Cardiac fibroblast (primary cell): ENCODE data around the gene OGFOD1.
A peak's percentile ranks its signal among the peaks of the same experiment; 100 is the strongest.

Experiments used
- DNase-seq, 2 donors: peaks; one replicate each; pipeline versions ENCODE4 v3.0.0 to v3.0.0-alpha.2; 2010; ENCODE audit warnings: low read depth in 2 of 2
- H3K4me3 ChIP-seq, 2 donors: replicated peaks in 1 of 2; 1 replicate in 1 of 2; 2 replicates in 1 of 2; pipeline ENCODE4 v1.5.1; 2011; ENCODE audit warnings: low read depth in 2 of 2, low read length in 2 of 2, mild to moderate bottlenecking in 2 of 2, moderate library complexity in 1 of 2
- CTCF ChIP-seq: IDR thresholded peaks from one replicate; pipeline ENCODE4 v1.5.1; 2011; ENCODE audit warnings: low read depth, mild to moderate bottlenecking, low read length, inconsistent platforms

Gene OGFOD1

GRCh38 chr16:56451753-56452689 lies 667 bp downstream of the OGFOD1 start:
- DNase-seq: peak; percentile 24 to 60
- peak overlapping the region; percentile 92 to 95 for H3K4me3 ChIP-seq
- no peak for TF ChIP-seq CTCF

DNA sequence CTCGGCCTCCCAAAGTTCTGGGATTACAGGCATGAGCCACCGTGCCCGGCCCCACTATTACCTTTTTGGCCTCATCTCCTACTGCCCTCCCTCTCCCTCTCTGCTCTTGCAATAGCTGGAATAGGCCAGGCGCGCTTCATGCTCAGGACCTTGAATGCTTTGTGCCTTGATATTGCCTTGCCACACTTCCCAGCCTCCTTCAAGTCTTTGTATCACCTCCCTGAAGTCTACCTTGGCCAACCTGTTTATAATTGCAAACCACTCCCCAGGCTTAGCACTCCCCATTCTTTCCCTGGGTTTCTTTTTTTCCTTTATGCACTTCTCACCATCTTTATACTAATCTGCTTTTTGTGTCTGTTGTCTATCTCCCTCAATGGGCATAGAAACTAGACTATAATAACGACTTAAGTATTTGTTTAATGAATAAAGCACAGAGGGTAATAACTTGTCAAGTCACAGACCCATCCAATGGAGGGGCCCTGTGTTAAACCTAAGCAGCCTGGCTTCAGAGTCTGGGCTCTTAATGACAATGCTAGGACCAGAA lies 6.6 kb downstream of the OGFOD1 start:
- H3K4me3 ChIP-seq: no peak overlapping the region
- no peak for DNase-seq
- TF ChIP-seq CTCF: no peak

- TF ChIP-seq CTCF: no peak
- DNase-seq: peak in 1 of 2 donors; percentile 9
These were observed 8.7 kb downstream of the OGFOD1 start for GRCh38 chr16:56460101-56460500.

GRCh38 chr16:56462064-56462796 lies 10.9 kb downstream of the OGFOD1 start:
- no peak for TF ChIP-seq CTCF
- DNase-seq: no peak
- H3K4me3 ChIP-seq: no peak overlapping the region

More at GRCh38 chr16:56460101-56460500, 8.7 kb downstream of the OGFOD1 start:
- H3K4me3 ChIP-seq: no peak overlapping the region

- no peak for TF ChIP-seq CTCF
- H3K4me3 ChIP-seq: no peak overlapping the region
- no peak for DNase-seq
These were observed 11.8 kb downstream of the OGFOD1 start for GRCh38 chr16:56463153-56463552.

DNA sequence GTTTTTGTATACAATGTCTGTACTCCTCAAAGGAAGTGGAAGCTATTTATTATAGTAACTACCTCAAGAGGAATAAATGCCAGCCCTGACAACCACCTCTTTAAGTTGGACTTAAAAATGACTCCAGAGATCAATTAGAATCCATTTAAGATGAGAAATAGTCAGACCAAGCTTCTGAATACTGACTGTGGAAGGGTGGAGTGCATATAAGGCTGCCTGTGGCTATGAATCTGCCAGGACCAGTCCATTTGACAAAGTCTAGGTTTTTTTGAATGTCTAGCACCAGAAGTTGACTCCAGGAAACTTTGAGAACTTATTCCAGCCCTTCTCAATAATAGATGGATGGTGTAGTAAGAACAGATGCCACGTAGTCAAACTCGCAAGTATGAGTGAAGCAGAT lies 15.0 kb downstream of the OGFOD1 start:
- TF ChIP-seq CTCF: no peak
- no peak overlapping the region for H3K4me3 ChIP-seq
- no peak for DNase-seq
